ENCODE measurements around the gene FAM3D.

The FAM3D gene

GRCh38 chr3:58626841-58627569, 39.6 kb downstream of the FAM3D start:
- ChIA-PET POLR2A (no interaction called here), CTCF (interaction anchor here (1.0 to 19.5 kb wide), 5 partner anchors 8 to 67 kb away, joined by 3 to 646 read pairs (median 6); partner anchors contain the start of gene FAM107A)
- TF ChIP-seq, protein P1, sequence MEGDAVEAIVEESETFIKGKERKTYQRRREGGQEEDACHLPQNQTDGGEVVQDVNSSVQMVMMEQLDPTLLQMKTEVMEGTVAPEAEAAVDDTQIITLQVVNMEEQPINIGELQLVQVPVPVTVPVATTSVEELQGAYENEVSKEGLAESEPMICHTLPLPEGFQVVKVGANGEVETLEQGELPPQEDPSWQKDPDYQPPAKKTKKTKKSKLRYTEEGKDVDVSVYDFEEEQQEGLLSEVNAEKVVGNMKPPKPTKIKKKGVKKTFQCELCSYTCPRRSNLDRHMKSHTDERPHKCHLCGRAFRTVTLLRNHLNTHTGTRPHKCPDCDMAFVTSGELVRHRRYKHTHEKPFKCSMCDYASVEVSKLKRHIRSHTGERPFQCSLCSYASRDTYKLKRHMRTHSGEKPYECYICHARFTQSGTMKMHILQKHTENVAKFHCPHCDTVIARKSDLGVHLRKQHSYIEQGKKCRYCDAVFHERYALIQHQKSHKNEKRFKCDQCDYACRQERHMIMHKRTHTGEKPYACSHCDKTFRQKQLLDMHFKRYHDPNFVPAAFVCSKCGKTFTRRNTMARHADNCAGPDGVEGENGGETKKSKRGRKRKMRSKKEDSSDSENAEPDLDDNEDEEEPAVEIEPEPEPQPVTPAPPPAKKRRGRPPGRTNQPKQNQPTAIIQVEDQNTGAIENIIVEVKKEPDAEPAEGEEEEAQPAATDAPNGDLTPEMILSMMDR (IDR thresholded peaks at IDR 0.05; ENCODE audit: insufficient read depth, low read length, missing control alignments), result no peak
- no peak for DNase-seq (ENCODE audit: low read depth, low spot score)
- no peak overlapping the region for H3K4me3 ChIP-seq (ENCODE audit: low read depth, low read length)

- TF ChIP-seq, protein P1 (IDR thresholded peaks at IDR 0.05; ENCODE audit: insufficient read depth, low read length, missing control alignments), result no peak
- DNase-seq (ENCODE audit: low read depth, low spot score), result no peak
- ChIA-PET CTCF (interaction anchor here (0.8 to 19.5 kb wide), 4 partner anchors 9 to 65 kb away, joined by 3 to 646 read pairs (median 6); partner anchors contain the start of gene FAM107A), POLR2A (no interaction called here)
- no peak overlapping the region for H3K4me3 ChIP-seq (ENCODE audit: low read depth, low read length)
Measured at GRCh38 chr3:58625196-58625824, 41.3 kb downstream of the FAM3D start.

GRCh38 chr3:58624550-58624949, 42.0 kb downstream of the FAM3D start:
- no peak overlapping the region for H3K4me3 ChIP-seq (ENCODE audit: low read depth, low read length)
- CTCF ChIA-PET, result interaction anchor here (2.0 to 19.5 kb wide), 2 partner anchors 8 to 51 kb away, joined by 4 to 646 read pairs; partner anchors contain the start of gene FAM107A
- POLR2A ChIA-PET, result no interaction called here
- TF ChIP-seq, protein P1 (IDR thresholded peaks at IDR 0.05; ENCODE audit: insufficient read depth, low read length, missing control alignments), result no peak
- no peak for DNase-seq (ENCODE audit: low read depth, low spot score)

GRCh38 chr3:58623961-58624360, 42.6 kb downstream of the FAM3D start:
- POLR2A ChIA-PET, result no interaction called here
- CTCF ChIA-PET, result interaction anchor here (0.6 to 19.5 kb wide), 2 partner anchors 50 to 55 kb away, joined by 4 to 646 read pairs; partner anchors contain the start of gene FAM107A

GRCh38 chr3:58623478-58623877, 43.1 kb downstream of the FAM3D start:
- no peak overlapping the region for H3K4me3 ChIP-seq (ENCODE audit: low read depth, low read length)
- ChIA-PET CTCF (interaction anchor here (0.6 to 8.8 kb wide), 3 partner anchors 7 to 57 kb away, joined by 4 to 79 read pairs (median 4); no protein-coding TSS in a partner anchor), POLR2A (no interaction called here)
- no peak for DNase-seq (ENCODE audit: low read depth, low spot score)
- TF ChIP-seq, protein P1 (IDR thresholded peaks at IDR 0.05; ENCODE audit: insufficient read depth, low read length, missing control alignments), result no peak

More at GRCh38 chr3:58623961-58624360, 42.6 kb downstream of the FAM3D start:
- no peak overlapping the region for H3K4me3 ChIP-seq (ENCODE audit: low read depth, low read length)
- DNase-seq (ENCODE audit: low read depth, low spot score), result no peak
- TF ChIP-seq, protein P1 (IDR thresholded peaks at IDR 0.05; ENCODE audit: insufficient read depth, low read length, missing control alignments), result no peak

DNA sequence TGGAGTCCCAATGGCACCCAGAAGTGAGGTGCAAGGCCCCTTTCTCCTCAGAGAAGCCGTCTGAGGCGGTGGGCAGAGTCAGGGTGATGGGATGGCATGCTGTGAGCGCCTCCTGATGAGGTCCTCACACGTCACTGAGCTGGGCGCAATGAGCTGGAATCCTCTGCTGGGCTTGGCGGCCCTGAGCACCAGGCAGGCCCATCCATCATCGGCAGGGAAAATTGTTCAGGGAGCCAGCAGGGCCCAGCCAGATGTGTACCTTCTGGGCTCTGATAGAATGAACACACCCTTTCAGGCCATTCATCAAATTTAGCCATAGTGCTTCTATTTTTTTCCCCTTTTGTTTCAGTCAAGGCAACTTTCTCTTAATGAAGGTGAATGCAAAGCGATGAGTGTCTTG, 43.7 kb downstream of the FAM3D start:
- CTCF ChIA-PET, result interaction anchor here (1.1 to 8.8 kb wide), 2 partner anchors 8 to 56 kb away, joined by 4 to 79 read pairs; no protein-coding TSS in a partner anchor
- no peak overlapping the region for H3K4me3 ChIP-seq (ENCODE audit: low read depth, low read length)
- no peak for DNase-seq (ENCODE audit: low read depth, low spot score)
- TF ChIP-seq, protein P1 (IDR thresholded peaks at IDR 0.05; ENCODE audit: insufficient read depth, low read length, missing control alignments), result no peak
- POLR2A ChIA-PET, result no interaction called here
